MCF 10A (cell line): Measurements from ENCODE around the gene RSPH4A. TPM values are rescaled to one million over a fixed set of nuclear protein-coding genes. Genes with fewer than 3 reads are reported as not detected.
"Not testable (repeated sequence)": the region's sequence is repeated elsewhere in the genome, so short reads cannot be mapped to it uniquely, and the experiment has no call there.

Source experiments
- BruUV-seq: library from RNA; stranded (reverse); fragments of 400-500 nt; replicated peaks from 2 replicates; lab custom pipeline; 2021; lab: Mats Ljungman, UMichigan
- CTCF ChIA-PET: fragments of 300-600 bp; sonication (Branson Sonifier 250); formaldehyde crosslinking; extraction: SDS; loops from one replicate; lab custom pipeline; 2021; ENCODE audit warnings: antibody characterized with exemption, inconsistent platforms; lab: Yijun Ruan, JAX
- POLR2A ChIA-PET: fragments of 300-600, 350-650 bp; sonication (Branson Sonifier 250); formaldehyde crosslinking; extraction: SDS; loops from one replicate; lab custom pipeline; 2020; ENCODE audit warnings: antibody characterized with exemption, inconsistent platforms; lab: Yijun Ruan, JAX
- DNase-seq: peaks from one replicate; pipeline ENCODE4 v3.0.0-alpha.2; 2018; ENCODE audit not compliant: unreplicated experiment
- H3K27ac Mint-ChIP-seq: one replicate; pipeline ENCODE4 v1.8.0; 2022; ENCODE audit warnings: mild to moderate bottlenecking, low read depth, mixed read lengths; ENCODE audit not compliant: unreplicated experiment
- H3K27me3 Mint-ChIP-seq: one replicate; pipeline ENCODE4 v1.8.0; 2022; ENCODE audit warnings: mixed read lengths; ENCODE audit not compliant: insufficient read depth, unreplicated experiment
- H3K36me3 Mint-ChIP-seq: one replicate; pipeline ENCODE4 v1.8.0; 2022; ENCODE audit warnings: mild to moderate bottlenecking, moderate library complexity, mixed read lengths; ENCODE audit not compliant: insufficient read depth, unreplicated experiment
- H3K4me1 Mint-ChIP-seq: one replicate; pipeline ENCODE4 v1.8.0; 2022; ENCODE audit warnings: mixed read lengths; ENCODE audit not compliant: insufficient read depth, unreplicated experiment
- H3K4me3 Mint-ChIP-seq: one replicate; pipeline ENCODE4 v1.8.0; 2022; ENCODE audit warnings: mild to moderate bottlenecking, moderate library complexity, mixed read lengths; ENCODE audit not compliant: unreplicated experiment
- H3K9me3 Mint-ChIP-seq: one replicate; pipeline ENCODE4 v1.8.0; 2022; ENCODE audit warnings: mixed read lengths; ENCODE audit not compliant: unreplicated experiment
- CTCF ChIP-seq: fragments of 200-600 bp; IDR thresholded peaks from one replicate; pipeline ENCODE4 v1.8.0; 2022; ENCODE audit warnings: antibody characterized with exemption, mild to moderate bottlenecking; ENCODE audit not compliant: unreplicated experiment
- intact Hi-C: fragments of 100-400 bp; cut with micrococcal nuclease; formaldehyde crosslinking; loops from 2 replicates; pipeline ENCODE4 v1.14.1; 2022
- total RNA-seq: library from RNA; stranded (reverse); gene quantifications from 2 replicates; pipeline ENCODE4 v1.2.3, GENCODE V29; 2022

Gene RSPH4A
- total RNA-seq, 1 experiment from 2014 or later, result not detected

DNA sequence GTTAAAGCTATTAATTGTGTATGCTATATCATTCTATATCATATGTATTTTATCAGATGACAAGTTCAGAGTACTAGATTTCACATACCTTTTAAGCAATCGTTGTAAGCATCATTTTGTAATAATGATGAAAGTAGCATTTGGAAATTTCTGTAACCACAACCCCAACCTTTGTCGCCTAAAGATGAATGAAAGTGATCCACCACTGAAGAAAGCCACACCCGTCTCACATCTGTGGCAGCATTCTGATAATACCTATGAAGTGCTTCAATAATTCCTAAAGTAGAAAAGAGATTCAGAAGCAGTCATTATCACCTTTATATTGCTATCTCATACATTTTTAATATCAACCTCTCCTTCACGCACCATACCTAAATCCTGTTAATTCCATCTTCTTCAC, 35.6 kb downstream of the RSPH4A start:
- H3K27me3 Mint-ChIP-seq, result no peaks in the 10 kb centered on the region
- peaks cover 48% of the 10 kb centered on the region for H3K36me3 Mint-ChIP-seq
- POLR2A ChIA-PET, result no interaction called here
- H3K27ac Mint-ChIP-seq, result no peak overlapping the region
- DNase-seq, result no peak
- no TSS peak for BruUV-seq
- no peak for TF ChIP-seq CTCF
- intact Hi-C loops, result loop anchor here (5.0 kb wide), 1 partner anchor 385 kb away; no protein-coding TSS in a partner anchor
- no peak overlapping the region for H3K4me3 Mint-ChIP-seq
- no peaks in the 10 kb centered on the region for H3K9me3 Mint-ChIP-seq
- H3K4me1 Mint-ChIP-seq, result peaks cover 6% of the 10 kb centered on the region
- CTCF ChIA-PET, result interaction anchor here (0.6 to 0.8 kb wide), 3 partner anchors 18 to 1581 kb away, joined by 3 to 8 read pairs (median 3); no protein-coding TSS in a partner anchor

DNA sequence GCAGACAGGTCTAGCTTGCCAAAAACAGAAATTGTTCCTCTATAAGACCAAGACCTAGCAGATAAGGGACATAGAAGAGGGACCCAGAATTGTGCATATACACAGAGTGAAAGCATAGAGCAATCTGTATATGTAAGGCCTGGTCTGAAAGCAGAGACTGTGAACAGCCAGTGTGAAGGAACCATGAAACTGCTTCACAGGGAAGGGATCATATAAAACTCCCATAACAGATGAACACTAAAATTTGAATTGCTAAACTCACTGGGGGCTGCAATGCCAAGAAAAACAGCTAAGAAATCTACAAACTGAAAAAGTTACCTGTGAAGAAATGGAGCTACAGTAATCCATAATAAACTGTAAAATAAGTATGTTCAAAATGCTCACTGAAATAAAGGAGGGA, 45.3 kb downstream of the RSPH4A start:
- Mint-ChIP-seq H3K36me3 (peaks cover 43% of the 10 kb centered on the region), H3K4me3 (no peak overlapping the region), H3K4me1 (peaks cover 36% of the 10 kb centered on the region), H3K27ac (no peak overlapping the region), H3K9me3 (no peaks in the 10 kb centered on the region), H3K27me3 (no peaks in the 10 kb centered on the region)
- intact Hi-C loops, result no loop called here
- BruUV-seq, result no TSS peak
- no peak for TF ChIP-seq CTCF
- ChIA-PET POLR2A (interaction anchor here (0.5 to 1.3 kb wide), 5 partner anchors 12 to 534 kb away, joined by 3 to 4 read pairs (median 3); partner anchors contain the start of genes KPNA5 and RWDD1), CTCF (interaction anchor here (1.7 to 4.4 kb wide), 2 partner anchors 14 to 17 kb away, joined by 8 to 29 read pairs; no protein-coding TSS in a partner anchor)
- no peak for DNase-seq

- ChIA-PET CTCF (interaction anchor here (0.5 to 4.4 kb wide), 3 partner anchors 14 to 257 kb away, joined by 3 to 29 read pairs (median 8); no protein-coding TSS in a partner anchor), POLR2A (interaction anchor here (0.7 to 1.3 kb wide), 4 partner anchors 17 to 535 kb away, joined by 3 to 4 read pairs (median 4); partner anchors contain the start of genes KPNA5 and RWDD1)
- no peaks in the 10 kb centered on the region for H3K9me3 Mint-ChIP-seq
- BruUV-seq, result no TSS peak
- H3K27me3 Mint-ChIP-seq, result no peaks in the 10 kb centered on the region
- no peak overlapping the region for H3K4me3 Mint-ChIP-seq
- no peak for TF ChIP-seq CTCF
- peak overlapping the region; percentile 12 for H3K27ac Mint-ChIP-seq
- intact Hi-C loops, result no loop called here
- H3K36me3 Mint-ChIP-seq, result peaks cover 37% of the 10 kb centered on the region
- H3K4me1 Mint-ChIP-seq, result peaks cover 41% of the 10 kb centered on the region
- no peak for DNase-seq
Observed at GRCh38 chr6:116662202-116662601, 45.9 kb downstream of the RSPH4A start.

DNA sequence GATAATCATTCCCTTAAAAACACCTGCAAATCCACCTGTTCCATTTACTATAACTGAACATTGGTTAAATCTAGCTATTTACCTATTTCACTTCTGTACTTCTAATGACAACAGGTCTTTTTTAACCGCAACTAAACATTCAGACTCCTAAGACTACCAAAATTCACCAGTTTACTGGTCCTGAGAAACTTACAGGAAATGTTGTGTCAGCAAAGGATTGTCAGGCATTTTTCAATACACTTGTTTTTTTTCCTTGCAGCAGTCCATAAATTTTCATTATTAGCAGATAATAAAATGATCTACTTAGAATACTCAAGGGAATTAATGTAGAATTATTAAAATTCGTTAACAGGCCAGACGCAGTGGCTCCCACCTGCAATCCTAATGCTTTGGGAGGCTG, 47.0 kb downstream of the RSPH4A start:
- CTCF ChIA-PET, result no interaction called here
- POLR2A ChIA-PET, result interaction anchor here (0.6 to 5.6 kb wide), 2 partner anchors 92 to 213 kb away, joined by 3 to 59 read pairs; partner anchors contain the start of gene RWDD1

GRCh38 chr6:116664169-116664568, 47.9 kb downstream of the RSPH4A start:
- H3K4me1 Mint-ChIP-seq, result peaks cover 41% of the 10 kb centered on the region
- peak overlapping the region; percentile 22 for H3K27ac Mint-ChIP-seq
- DNase-seq, intact Hi-C loops, BruUV-seq, H3K27me3 Mint-ChIP-seq, H3K9me3 Mint-ChIP-seq: not testable (repeated sequence)
- POLR2A ChIA-PET, result interaction anchor here (0.7 to 5.6 kb wide), 6 partner anchors 15 to 384 kb away, joined by 4 to 59 read pairs (median 4); partner anchors contain the start of genes KPNA5, RWDD1 and TSPYL1
- H3K36me3 Mint-ChIP-seq, result peaks cover 28% of the 10 kb centered on the region
- H3K4me3 Mint-ChIP-seq, result peak overlapping the region; percentile 38
- CTCF ChIA-PET, result interaction anchor here (0.7 to 1.0 kb wide), 2 partner anchors 19 to 94 kb away, joined by 3 read pairs; no protein-coding TSS in a partner anchor

More for the DNA sequence above, 47.0 kb downstream of the RSPH4A start:
- peaks cover 37% of the 10 kb centered on the region for H3K36me3 Mint-ChIP-seq
- H3K4me1 Mint-ChIP-seq, result peaks cover 41% of the 10 kb centered on the region
- intact Hi-C loops, result no loop called here
- no peak for DNase-seq
- TF ChIP-seq CTCF, result no peak
- no peaks in the 10 kb centered on the region for H3K9me3 Mint-ChIP-seq
- no peak overlapping the region for H3K4me3 Mint-ChIP-seq
- no peaks in the 10 kb centered on the region for H3K27me3 Mint-ChIP-seq
- peak overlapping the region; percentile 12 for H3K27ac Mint-ChIP-seq
- no TSS peak for BruUV-seq
